ENCODE measurements around the gene TRIM46.

Gene TRIM46

GRCh38 chr1:155126556-155127104 lies 47.0 kb upstream of the TRIM46 start:
- ATAC-seq (ENCODE audit: low read depth), result peak; percentile 3; the same call in 1 of the 3 replicates

GRCh38 chr1:155127105-155127966 lies 46.3 kb upstream of the TRIM46 start, which contains the start of gene EFNA1:
Gene EFNA1, plus strand, starts transcription at chr1:155127876. Its CDS starts 102 bp downstream, at chr1:155127978.
- H3K4me1 ChIP-seq (ENCODE audit: insufficient read depth, poor library complexity, severe bottlenecking), result peaks cover 51% of the 10 kb centered on the region
- H3K4me3 ChIP-seq (ENCODE audit: severe bottlenecking), result peak within 1 kb of the TSS; percentile 64
- peak within 1 kb of the TSS; percentile 91 for H3K27ac ChIP-seq (ENCODE audit: poor library complexity, severe bottlenecking)
- TF ChIP-seq CTCF (IDR thresholded peaks at IDR 0.05; ENCODE audit: poor library complexity, severe bottlenecking), result no peak
- H3K36me3 ChIP-seq (ENCODE audit: low read depth), result peaks cover 19% of the 10 kb centered on the region
- peak; percentile 81 for DNase-seq (ENCODE audit: low spot score)
- H3K27me3 ChIP-seq (ENCODE audit: insufficient read depth, poor library complexity, severe bottlenecking), result no peaks in the 10 kb centered on the region
- peak; percentile 32 for ATAC-seq (ENCODE audit: low read depth)
- H3K9me3 ChIP-seq (ENCODE audit: severe bottlenecking), result no peaks in the 10 kb centered on the region

More at GRCh38 chr1:155126556-155127104, 47.0 kb upstream of the TRIM46 start:
- H3K36me3 ChIP-seq (ENCODE audit: low read depth), result peaks cover 13% of the 10 kb centered on the region
- H3K27me3 ChIP-seq (ENCODE audit: insufficient read depth, poor library complexity, severe bottlenecking), result no peaks in the 10 kb centered on the region
- peak overlapping the region; percentile 91 for H3K27ac ChIP-seq (ENCODE audit: poor library complexity, severe bottlenecking)
- TF ChIP-seq CTCF (IDR thresholded peaks at IDR 0.05; ENCODE audit: poor library complexity, severe bottlenecking), result no peak
- peaks cover 49% of the 10 kb centered on the region for H3K4me1 ChIP-seq (ENCODE audit: insufficient read depth, poor library complexity, severe bottlenecking)
- H3K4me3 ChIP-seq (ENCODE audit: severe bottlenecking), result peak overlapping the region; percentile 64
- no peaks in the 10 kb centered on the region for H3K9me3 ChIP-seq (ENCODE audit: severe bottlenecking)
- peak; percentile 72 for DNase-seq (ENCODE audit: low spot score)

- peaks cover 27% of the 10 kb centered on the region for H3K36me3 ChIP-seq (ENCODE audit: low read depth)
- H3K4me1 ChIP-seq (ENCODE audit: insufficient read depth, poor library complexity, severe bottlenecking), result peaks cover 51% of the 10 kb centered on the region
- peak overlapping the region; percentile 64 for H3K4me3 ChIP-seq (ENCODE audit: severe bottlenecking)
- TF ChIP-seq CTCF (IDR thresholded peaks at IDR 0.05; ENCODE audit: poor library complexity, severe bottlenecking), result no peak
- H3K27ac ChIP-seq (ENCODE audit: poor library complexity, severe bottlenecking), result peak overlapping the region; percentile 91
- no peaks in the 10 kb centered on the region for H3K9me3 ChIP-seq (ENCODE audit: severe bottlenecking)
- no peaks in the 10 kb centered on the region for H3K27me3 ChIP-seq (ENCODE audit: insufficient read depth, poor library complexity, severe bottlenecking)
- ATAC-seq (ENCODE audit: low read depth) (no peak; the same call in 2 of the 3 replicates), DNase-seq (ENCODE audit: low spot score) (no peak)
Observed at GRCh38 chr1:155127967-155128754, 45.5 kb upstream of the TRIM46 start.

GRCh38 chr1:155128755-155129473 lies 44.7 kb upstream of the TRIM46 start:
- Histone ChIP-seq H3K27ac (ENCODE audit: poor library complexity, severe bottlenecking) (peak overlapping the region; percentile 91), H3K9me3 (ENCODE audit: severe bottlenecking) (no peaks in the 10 kb centered on the region), H3K36me3 (ENCODE audit: low read depth) (peaks cover 35% of the 10 kb centered on the region), H3K27me3 (ENCODE audit: insufficient read depth, poor library complexity, severe bottlenecking) (no peaks in the 10 kb centered on the region), H3K4me1 (ENCODE audit: insufficient read depth, poor library complexity, severe bottlenecking) (peaks cover 45% of the 10 kb centered on the region), H3K4me3 (ENCODE audit: severe bottlenecking) (peak overlapping the region; percentile 64)
- DNase-seq (ENCODE audit: low spot score) (no peak), ATAC-seq (ENCODE audit: low read depth) (no peak)
- TF ChIP-seq CTCF (IDR thresholded peaks at IDR 0.05; ENCODE audit: poor library complexity, severe bottlenecking), result no peak
